ENCODE measurements around the gene MALSU1. TPM values are rescaled to one million over a fixed set of nuclear protein-coding genes. Genes with fewer than 3 reads are reported as not detected.

MALSU1 gene
- total and polyA plus RNA-seq, 2 of the 13 experiments (the other 11 are each of a cell fraction or from before 2014, with no cell fraction given), result 72.0 to 141 TPM

DNA sequence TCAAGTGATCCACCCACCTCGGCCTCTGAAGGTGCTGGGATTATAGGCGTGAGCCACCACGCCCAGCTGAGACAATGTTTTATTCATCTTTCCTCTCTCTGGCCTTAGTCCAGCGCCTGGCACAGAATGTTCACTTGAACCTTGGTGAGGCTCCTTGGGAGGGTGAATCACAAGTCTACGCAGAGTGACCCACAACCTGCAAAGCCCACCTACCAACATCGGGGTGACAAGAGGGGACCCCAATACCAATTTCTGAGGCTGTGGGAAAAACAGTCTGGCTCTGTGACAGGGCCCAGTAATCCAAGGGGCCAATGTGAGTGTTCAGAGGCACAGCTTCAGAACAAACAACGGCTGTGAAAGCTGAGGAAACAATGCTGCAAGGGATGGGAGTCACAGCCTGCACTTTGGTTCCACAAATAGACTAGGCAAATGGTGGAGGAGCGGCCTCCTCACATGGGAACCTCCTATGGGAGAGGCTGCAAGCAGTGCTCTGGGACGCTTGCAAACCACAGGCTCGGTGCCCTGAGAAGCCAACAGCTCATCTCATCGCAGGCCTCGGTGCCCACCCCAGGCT lies 5.6 kb upstream of the MALSU1 start (continued):
- TF ChIP-seq ZFY (CRISPR knock-in tag; IDR thresholded peaks at IDR 0.05) (peak; percentile 74; the same call in 1 of the 2 replicates), ARNT2 (CRISPR knock-in tag; IDR thresholded peaks at IDR 0.05; ENCODE audit: low read depth) (0 out of 2 replicates have a peak, but pooled peaks have one; percentile 47), XBP1 (CRISPR knock-in tag; IDR thresholded peaks at IDR 0.05) (no peak), SAFB2 (CRISPR knock-in tag; IDR thresholded peaks at IDR 0.05; ENCODE audit: borderline replicate concordance, low read depth) (no peak), GABPA (IDR thresholded peaks at IDR 0.05; ENCODE audit: low read depth, low read length) (no peak), GABPA (CRISPR knock-in tag; IDR thresholded peaks at IDR 0.05; ENCODE audit: low read depth) (no peak; the same call in 1 of the 2 replicates), ZNF124 (CRISPR knock-in tag; IDR thresholded peaks at IDR 0.05) (no peak), KDM3A (CRISPR knock-in tag; IDR thresholded peaks at IDR 0.05; ENCODE audit: low read depth) (no peak), MAF1 (CRISPR knock-in tag; IDR thresholded peaks at IDR 0.05; ENCODE audit: borderline replicate concordance) (peak; percentile 59; the same call in 1 of the 2 replicates), FOXM1 (CRISPR knock-in tag; IDR thresholded peaks at IDR 0.05) (0 out of 2 replicates have a peak, but pooled peaks have one; percentile 59), SRSF1 (optimal IDR thresholded peaks at IDR 0.05; ENCODE audit: low read depth, low read length) (no peak)
- TF ChIP-seq, protein P1, sequence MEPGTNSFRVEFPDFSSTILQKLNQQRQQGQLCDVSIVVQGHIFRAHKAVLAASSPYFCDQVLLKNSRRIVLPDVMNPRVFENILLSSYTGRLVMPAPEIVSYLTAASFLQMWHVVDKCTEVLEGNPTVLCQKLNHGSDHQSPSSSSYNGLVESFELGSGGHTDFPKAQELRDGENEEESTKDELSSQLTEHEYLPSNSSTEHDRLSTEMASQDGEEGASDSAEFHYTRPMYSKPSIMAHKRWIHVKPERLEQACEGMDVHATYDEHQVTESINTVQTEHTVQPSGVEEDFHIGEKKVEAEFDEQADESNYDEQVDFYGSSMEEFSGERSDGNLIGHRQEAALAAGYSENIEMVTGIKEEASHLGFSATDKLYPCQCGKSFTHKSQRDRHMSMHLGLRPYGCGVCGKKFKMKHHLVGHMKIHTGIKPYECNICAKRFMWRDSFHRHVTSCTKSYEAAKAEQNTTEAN (CRISPR knock-in tag; conservative IDR thresholded peaks at IDR 0.05), result 0 out of 2 replicates have a peak, but pooled peaks have one; percentile 38
- TF ChIP-seq, protein P2, sequence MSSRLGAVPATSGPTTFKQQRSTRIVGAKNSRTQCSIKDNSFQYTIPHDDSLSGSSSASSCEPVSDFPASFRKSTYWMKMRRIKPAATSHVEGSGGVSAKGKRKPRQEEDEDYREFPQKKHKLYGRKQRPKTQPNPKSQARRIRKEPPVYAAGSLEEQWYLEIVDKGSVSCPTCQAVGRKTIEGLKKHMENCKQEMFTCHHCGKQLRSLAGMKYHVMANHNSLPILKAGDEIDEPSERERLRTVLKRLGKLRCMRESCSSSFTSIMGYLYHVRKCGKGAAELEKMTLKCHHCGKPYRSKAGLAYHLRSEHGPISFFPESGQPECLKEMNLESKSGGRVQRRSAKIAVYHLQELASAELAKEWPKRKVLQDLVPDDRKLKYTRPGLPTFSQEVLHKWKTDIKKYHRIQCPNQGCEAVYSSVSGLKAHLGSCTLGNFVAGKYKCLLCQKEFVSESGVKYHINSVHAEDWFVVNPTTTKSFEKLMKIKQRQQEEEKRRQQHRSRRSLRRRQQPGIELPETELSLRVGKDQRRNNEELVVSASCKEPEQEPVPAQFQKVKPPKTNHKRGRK (CRISPR knock-in tag; IDR thresholded peaks at IDR 0.05), result no peak
- TF ChIP-seq, protein P3, sequence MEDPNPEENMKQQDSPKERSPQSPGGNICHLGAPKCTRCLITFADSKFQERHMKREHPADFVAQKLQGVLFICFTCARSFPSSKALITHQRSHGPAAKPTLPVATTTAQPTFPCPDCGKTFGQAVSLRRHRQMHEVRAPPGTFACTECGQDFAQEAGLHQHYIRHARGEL (CRISPR knock-in tag; IDR thresholded peaks at IDR 0.05), result no peak
- TF ChIP-seq, protein P4, sequence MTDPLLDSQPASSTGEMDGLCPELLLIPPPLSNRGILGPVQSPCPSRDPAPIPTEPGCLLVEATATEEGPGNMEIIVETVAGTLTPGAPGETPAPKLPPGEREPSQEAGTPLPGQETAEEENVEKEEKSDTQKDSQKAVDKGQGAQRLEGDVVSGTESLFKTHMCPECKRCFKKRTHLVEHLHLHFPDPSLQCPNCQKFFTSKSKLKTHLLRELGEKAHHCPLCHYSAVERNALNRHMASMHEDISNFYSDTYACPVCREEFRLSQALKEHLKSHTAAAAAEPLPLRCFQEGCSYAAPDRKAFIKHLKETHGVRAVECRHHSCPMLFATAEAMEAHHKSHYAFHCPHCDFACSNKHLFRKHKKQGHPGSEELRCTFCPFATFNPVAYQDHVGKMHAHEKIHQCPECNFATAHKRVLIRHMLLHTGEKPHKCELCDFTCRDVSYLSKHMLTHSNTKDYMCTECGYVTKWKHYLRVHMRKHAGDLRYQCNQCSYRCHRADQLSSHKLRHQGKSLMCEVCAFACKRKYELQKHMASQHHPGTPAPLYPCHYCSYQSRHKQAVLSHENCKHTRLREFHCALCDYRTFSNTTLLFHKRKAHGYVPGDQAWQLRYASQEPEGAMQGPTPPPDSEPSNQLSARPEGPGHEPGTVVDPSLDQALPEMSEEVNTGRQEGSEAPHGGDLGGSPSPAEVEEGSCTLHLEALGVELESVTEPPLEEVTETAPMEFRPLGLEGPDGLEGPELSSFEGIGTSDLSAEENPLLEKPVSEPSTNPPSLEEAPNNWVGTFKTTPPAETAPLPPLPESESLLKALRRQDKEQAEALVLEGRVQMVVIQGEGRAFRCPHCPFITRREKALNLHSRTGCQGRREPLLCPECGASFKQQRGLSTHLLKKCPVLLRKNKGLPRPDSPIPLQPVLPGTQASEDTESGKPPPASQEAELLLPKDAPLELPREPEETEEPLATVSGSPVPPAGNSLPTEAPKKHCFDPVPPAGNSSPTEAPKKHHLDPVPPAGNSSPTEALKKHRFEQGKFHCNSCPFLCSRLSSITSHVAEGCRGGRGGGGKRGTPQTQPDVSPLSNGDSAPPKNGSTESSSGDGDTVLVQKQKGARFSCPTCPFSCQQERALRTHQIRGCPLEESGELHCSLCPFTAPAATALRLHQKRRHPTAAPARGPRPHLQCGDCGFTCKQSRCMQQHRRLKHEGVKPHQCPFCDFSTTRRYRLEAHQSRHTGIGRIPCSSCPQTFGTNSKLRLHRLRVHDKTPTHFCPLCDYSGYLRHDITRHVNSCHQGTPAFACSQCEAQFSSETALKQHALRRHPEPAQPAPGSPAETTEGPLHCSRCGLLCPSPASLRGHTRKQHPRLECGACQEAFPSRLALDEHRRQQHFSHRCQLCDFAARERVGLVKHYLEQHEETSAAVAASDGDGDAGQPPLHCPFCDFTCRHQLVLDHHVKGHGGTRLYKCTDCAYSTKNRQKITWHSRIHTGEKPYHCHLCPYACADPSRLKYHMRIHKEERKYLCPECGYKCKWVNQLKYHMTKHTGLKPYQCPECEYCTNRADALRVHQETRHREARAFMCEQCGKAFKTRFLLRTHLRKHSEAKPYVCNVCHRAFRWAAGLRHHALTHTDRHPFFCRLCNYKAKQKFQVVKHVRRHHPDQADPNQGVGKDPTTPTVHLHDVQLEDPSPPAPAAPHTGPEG (CRISPR knock-in tag; IDR thresholded peaks at IDR 0.05), result peak; percentile 50; the same call in 1 of the 2 replicates
- TF ChIP-seq, protein P5, sequence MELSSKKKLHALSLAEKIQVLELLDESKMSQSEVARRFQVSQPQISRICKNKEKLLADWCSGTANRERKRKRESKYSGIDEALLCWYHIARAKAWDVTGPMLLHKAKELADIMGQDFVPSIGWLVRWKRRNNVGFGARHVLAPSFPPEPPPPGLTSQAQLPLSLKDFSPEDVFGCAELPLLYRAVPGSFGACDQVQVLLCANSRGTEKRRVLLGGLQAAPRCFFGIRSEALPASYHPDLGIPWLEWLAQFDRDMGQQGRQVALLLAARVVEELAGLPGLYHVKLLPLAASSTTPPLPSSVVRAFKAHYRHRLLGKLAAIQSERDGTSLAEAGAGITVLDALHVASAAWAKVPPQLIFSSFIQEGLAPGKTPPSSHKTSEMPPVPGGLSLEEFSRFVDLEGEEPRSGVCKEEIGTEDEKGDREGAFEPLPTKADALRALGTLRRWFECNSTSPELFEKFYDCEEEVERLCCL (CRISPR knock-in tag; IDR thresholded peaks at IDR 0.05; ENCODE audit: borderline replicate concordance), result no peak; the same call in 1 of the 2 replicates
- TF ChIP-seq, protein P6, sequence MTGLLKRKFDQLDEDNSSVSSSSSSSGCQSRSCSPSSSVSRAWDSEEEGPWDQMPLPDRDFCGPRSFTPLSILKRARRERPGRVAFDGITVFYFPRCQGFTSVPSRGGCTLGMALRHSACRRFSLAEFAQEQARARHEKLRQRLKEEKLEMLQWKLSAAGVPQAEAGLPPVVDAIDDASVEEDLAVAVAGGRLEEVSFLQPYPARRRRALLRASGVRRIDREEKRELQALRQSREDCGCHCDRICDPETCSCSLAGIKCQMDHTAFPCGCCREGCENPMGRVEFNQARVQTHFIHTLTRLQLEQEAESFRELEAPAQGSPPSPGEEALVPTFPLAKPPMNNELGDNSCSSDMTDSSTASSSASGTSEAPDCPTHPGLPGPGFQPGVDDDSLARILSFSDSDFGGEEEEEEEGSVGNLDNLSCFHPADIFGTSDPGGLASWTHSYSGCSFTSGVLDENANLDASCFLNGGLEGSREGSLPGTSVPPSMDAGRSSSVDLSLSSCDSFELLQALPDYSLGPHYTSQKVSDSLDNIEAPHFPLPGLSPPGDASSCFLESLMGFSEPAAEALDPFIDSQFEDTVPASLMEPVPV (CRISPR knock-in tag; IDR thresholded peaks at IDR 0.05), result no peak
